Activated CD8-positive, alpha-beta memory T cell treated with anti-CD3 and anti-CD28 coated beads, Interleukin-2, amount 50 U/mL, for 1 hour (primary cell): ENCODE measurements around the gene PRDX5.

Source experiments
- DNase-seq: peaks from one replicate; pipeline ENCODE4 v3.0.0-alpha.2; 2020; ENCODE audit errors: extremely low read depth

The PRDX5 gene

GRCh38 chr11:64324692-64325469 lies 7.0 kb downstream of the PRDX5 start:
- DNase-seq, result no peak

- DNase-seq, result no peak
Measured at GRCh38 chr11:64327375-64327774, 9.5 kb downstream of the PRDX5 start.

GRCh38 chr11:64327993-64328392 lies 10.1 kb downstream of the PRDX5 start:
- DNase-seq, result no peak

GRCh38 chr11:64330888-64331287 lies 13.0 kb downstream of the PRDX5 start:
- DNase-seq, result no peak

- DNase-seq, result peak; percentile 52
Measured at GRCh38 chr11:64331569-64332371, 13.8 kb downstream of the PRDX5 start.

GRCh38 chr11:64333556-64333955 lies 15.6 kb downstream of the PRDX5 start:
- no peak for DNase-seq

- DNase-seq, result no peak
Measured at GRCh38 chr11:64334764-64335735, 17.1 kb downstream of the PRDX5 start.

GRCh38 chr11:64337538-64338249 lies 19.8 kb downstream of the PRDX5 start:
- DNase-seq, result no peak

- DNase-seq, result no peak
Measured at GRCh38 chr11:64338716-64339115, 20.8 kb downstream of the PRDX5 start.

- no peak for DNase-seq
Measured at GRCh38 chr11:64339286-64339685, 21.4 kb downstream of the PRDX5 start.

- DNase-seq, result peak; percentile 57
Measured at GRCh38 chr11:64339754-64340408, 22.0 kb downstream of the PRDX5 start, which contains the start of gene CCDC88B. Gene CCDC88B (plus strand): TSS chr11:64340204. CDS start chr11:64340267, 63 bp downstream.

GRCh38 chr11:64340671-64341335 lies 22.9 kb downstream of the PRDX5 start:
- no peak for DNase-seq

- no peak for DNase-seq
Measured at GRCh38 chr11:64341429-64341828, 23.5 kb downstream of the PRDX5 start.

GRCh38 chr11:64341851-64342791 lies 24.2 kb downstream of the PRDX5 start:
- DNase-seq, result peak; percentile 45

GRCh38 chr11:64342869-64343745 lies 25.2 kb downstream of the PRDX5 start:
- DNase-seq, result no peak

GRCh38 chr11:64343767-64344559 lies 26.0 kb downstream of the PRDX5 start:
- no peak for DNase-seq

- no peak for DNase-seq
Measured at GRCh38 chr11:64344787-64345186, 26.9 kb downstream of the PRDX5 start.
